Glutamatergic neuron (in vitro differentiated cells): Measurements from ENCODE around the gene SPEG. TPM values are rescaled to one million over a fixed set of nuclear protein-coding genes. Genes with fewer than 3 reads are reported as not detected.

Experiments
- DNase-seq: peaks from one replicate; pipeline ENCODE4 v3.0.0; 2022
- H3K27ac Mint-ChIP-seq: one replicate; pipeline ENCODE4 v1.8.0; 2020; ENCODE audit warnings: mild to moderate bottlenecking, mixed read lengths, inconsistent platforms; ENCODE audit not compliant: unreplicated experiment
- H3K27me3 Mint-ChIP-seq: one replicate; pipeline ENCODE4 v1.8.0; 2020; ENCODE audit warnings: mild to moderate bottlenecking, moderate library complexity, mixed read lengths, inconsistent platforms; ENCODE audit not compliant: unreplicated experiment
- H3K36me3 Mint-ChIP-seq: one replicate; pipeline ENCODE4 v1.8.0; 2020; ENCODE audit warnings: mild to moderate bottlenecking, mixed read lengths, inconsistent platforms; ENCODE audit not compliant: unreplicated experiment
- H3K4me1 Mint-ChIP-seq: one replicate; pipeline ENCODE4 v1.8.0; 2020; ENCODE audit warnings: mild to moderate bottlenecking, low read depth, mixed read lengths, inconsistent platforms; ENCODE audit not compliant: unreplicated experiment
- H3K4me3 Mint-ChIP-seq: one replicate; pipeline ENCODE4 v1.8.0; 2020; ENCODE audit warnings: mild to moderate bottlenecking, mixed read lengths, inconsistent platforms; ENCODE audit not compliant: unreplicated experiment
- H3K9me3 Mint-ChIP-seq: one replicate; pipeline ENCODE4 v1.8.0; 2020; ENCODE audit warnings: mild to moderate bottlenecking, moderate library complexity, mixed read lengths, inconsistent platforms; ENCODE audit not compliant: unreplicated experiment
- total RNA-seq: library from RNA; stranded (reverse); fragmentation: NEBNext Ultra II Directional; extraction: Animal tissue kit (Norgen Biotek cat#: 25700); gene quantifications from one replicate; pipeline ENCODE4 v1.2.1, GENCODE V29; 2021; ENCODE audit not compliant: unreplicated experiment
- TF ChIP-seq, protein P1 (sequence below): fragments of 200-600 bp; sonication (generic); IDR thresholded peaks from one replicate; pipeline ENCODE4 v1.5.0; 2021; ENCODE audit not compliant: partially characterized antibody, unreplicated experiment

The SPEG gene
- total RNA-seq, 1 donor from 2014 or later, result 92.9 TPM

DNA sequence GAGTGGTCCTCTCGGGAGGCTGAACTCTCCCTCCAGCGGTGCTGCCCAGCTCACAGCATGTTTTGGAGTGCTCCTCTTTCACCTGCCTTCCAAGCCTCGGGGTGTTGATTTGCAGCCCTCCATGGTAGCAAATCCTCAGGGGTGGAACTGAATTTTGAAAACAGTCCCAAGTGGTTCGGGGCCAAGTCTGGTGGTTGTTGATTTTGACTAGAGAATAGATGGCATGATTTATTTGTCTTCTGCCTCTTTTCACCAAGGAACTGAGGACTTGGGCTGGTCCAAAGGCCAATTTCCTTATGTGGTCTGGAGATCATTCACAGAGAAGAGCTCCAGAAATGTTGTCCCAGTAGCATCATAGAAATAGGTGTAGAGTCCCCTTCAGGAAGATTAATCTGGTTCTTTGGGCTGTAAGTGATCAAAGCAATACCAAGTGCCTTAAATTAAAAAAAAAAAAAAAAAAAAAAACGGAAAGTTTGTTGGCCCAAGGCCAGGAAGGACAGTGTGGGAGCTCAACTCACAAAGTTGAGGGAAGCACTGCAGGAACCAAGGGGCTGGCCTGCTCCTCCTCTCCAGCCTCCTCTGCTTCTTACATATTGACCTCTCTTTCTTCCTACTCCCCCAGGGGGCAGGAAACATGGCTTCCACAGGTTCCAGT is 18.9 kb upstream of the SPEG start:
- no peak for DNase-seq
- Mint-ChIP-seq H3K27me3 (peaks cover 3% of the 10 kb centered on the region), H3K36me3 (peaks cover 3% of the 10 kb centered on the region), H3K4me3 (no peak overlapping the region), H3K9me3 (peaks cover 2% of the 10 kb centered on the region), H3K27ac (no peak overlapping the region), H3K4me1 (no peaks in the 10 kb centered on the region)
- TF ChIP-seq, protein P1, sequence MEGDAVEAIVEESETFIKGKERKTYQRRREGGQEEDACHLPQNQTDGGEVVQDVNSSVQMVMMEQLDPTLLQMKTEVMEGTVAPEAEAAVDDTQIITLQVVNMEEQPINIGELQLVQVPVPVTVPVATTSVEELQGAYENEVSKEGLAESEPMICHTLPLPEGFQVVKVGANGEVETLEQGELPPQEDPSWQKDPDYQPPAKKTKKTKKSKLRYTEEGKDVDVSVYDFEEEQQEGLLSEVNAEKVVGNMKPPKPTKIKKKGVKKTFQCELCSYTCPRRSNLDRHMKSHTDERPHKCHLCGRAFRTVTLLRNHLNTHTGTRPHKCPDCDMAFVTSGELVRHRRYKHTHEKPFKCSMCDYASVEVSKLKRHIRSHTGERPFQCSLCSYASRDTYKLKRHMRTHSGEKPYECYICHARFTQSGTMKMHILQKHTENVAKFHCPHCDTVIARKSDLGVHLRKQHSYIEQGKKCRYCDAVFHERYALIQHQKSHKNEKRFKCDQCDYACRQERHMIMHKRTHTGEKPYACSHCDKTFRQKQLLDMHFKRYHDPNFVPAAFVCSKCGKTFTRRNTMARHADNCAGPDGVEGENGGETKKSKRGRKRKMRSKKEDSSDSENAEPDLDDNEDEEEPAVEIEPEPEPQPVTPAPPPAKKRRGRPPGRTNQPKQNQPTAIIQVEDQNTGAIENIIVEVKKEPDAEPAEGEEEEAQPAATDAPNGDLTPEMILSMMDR, result no peak

GRCh38 chr2:219416235-219416602 is 18.4 kb upstream of the SPEG start:
- DNase-seq, result no peak

DNA sequence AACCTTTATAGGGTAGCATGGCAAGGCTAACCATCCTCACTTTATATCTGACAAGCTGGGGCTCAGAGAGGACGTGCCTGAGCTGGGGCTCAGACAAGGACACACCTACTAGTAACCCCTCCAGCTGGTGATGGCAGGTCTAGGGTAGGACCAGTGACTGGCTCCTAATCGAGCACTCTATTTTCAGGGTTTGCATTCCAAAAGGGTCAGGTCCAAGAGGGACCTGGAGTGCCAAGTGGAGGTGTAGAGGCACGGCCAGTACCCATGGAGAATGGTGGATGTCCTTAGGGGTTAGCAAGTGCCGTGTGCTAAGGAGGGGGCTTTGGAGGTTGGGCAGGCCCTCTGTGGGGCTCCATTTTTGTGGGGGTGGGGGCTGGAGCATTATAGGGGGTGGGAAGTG is 17.7 kb upstream of the SPEG start:
- Mint-ChIP-seq H3K4me1 (no peaks in the 10 kb centered on the region), H3K4me3 (no peak overlapping the region), H3K36me3 (peaks cover 3% of the 10 kb centered on the region), H3K27ac (no peak overlapping the region), H3K9me3 (peaks cover 3% of the 10 kb centered on the region), H3K27me3 (peaks cover 3% of the 10 kb centered on the region)
- TF ChIP-seq, protein P1, result no peak
- no peak for DNase-seq

More at GRCh38 chr2:219416235-219416602, 18.4 kb upstream of the SPEG start:
- TF ChIP-seq, protein P1, result no peak
- no peak overlapping the region for H3K4me3 Mint-ChIP-seq
- peaks cover 2% of the 10 kb centered on the region for H3K9me3 Mint-ChIP-seq
- H3K27me3 Mint-ChIP-seq, result peaks cover 3% of the 10 kb centered on the region
- no peak overlapping the region for H3K27ac Mint-ChIP-seq
- no peaks in the 10 kb centered on the region for H3K4me1 Mint-ChIP-seq
- H3K36me3 Mint-ChIP-seq, result peaks cover 3% of the 10 kb centered on the region

GRCh38 chr2:219417374-219417773 is 17.3 kb upstream of the SPEG start:
- Mint-ChIP-seq H3K4me1 (no peaks in the 10 kb centered on the region), H3K27ac (no peak overlapping the region), H3K9me3 (peaks cover 5% of the 10 kb centered on the region), H3K27me3 (peaks cover 3% of the 10 kb centered on the region), H3K36me3 (peaks cover 3% of the 10 kb centered on the region), H3K4me3 (no peak overlapping the region)
- DNase-seq, result no peak
- TF ChIP-seq, protein P1, result no peak

DNA sequence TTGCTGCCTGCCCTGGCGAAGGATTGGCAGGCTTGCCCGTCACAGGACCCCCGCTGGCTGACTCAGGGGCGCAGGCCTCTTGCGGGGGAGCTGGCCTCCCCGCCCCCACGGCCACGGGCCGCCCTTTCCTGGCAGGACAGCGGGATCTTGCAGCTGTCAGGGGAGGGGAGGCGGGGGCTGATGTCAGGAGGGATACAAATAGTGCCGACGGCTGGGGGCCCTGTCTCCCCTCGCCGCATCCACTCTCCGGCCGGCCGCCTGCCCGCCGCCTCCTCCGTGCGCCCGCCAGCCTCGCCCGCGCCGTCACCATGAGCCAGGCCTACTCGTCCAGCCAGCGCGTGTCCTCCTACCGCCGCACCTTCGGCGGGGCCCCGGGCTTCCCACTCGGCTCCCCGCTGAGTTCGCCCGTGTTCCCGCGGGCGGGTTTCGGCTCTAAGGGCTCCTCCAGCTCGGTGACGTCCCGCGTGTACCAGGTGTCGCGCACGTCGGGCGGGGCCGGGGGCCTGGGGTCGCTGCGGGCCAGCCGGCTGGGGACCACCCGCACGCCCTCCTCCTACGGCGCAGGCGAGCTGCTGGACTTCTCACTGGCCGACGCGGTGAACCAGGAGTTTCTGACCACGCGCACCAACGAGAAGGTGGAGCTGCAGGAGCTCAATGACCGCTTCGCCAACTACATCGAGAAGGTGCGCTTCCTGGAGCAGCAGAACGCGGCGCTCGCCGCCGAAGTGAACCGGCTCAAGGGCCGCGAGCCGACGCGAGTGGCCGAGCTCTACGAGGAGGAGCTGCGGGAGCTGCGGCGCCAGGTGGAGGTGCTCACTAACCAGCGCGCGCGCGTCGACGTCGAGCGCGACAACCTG is 16.3 kb upstream of the SPEG start, which contains the start of gene DES:
Gene DES, plus strand, starts transcription at position 223 of the 857 bp plus-strand sequence. Its CDS starts 86 bp downstream, at position 309.
- DNase-seq, result no peak
- peak within 1 kb of the TSS; percentile 34 for H3K4me3 Mint-ChIP-seq
- no peak within 1 kb of the TSS for H3K27ac Mint-ChIP-seq
- H3K4me1 Mint-ChIP-seq, result no peaks in the 10 kb centered on the region
- peaks cover 3% of the 10 kb centered on the region for H3K9me3 Mint-ChIP-seq
- TF ChIP-seq, protein P1, result no peak
- no peaks in the 10 kb centered on the region for H3K36me3 Mint-ChIP-seq
- H3K27me3 Mint-ChIP-seq, result peaks cover 3% of the 10 kb centered on the region
